ENCODE measurements around the gene SPIN1.

SPIN1 gene

GRCh38 chr9:88359974-88360373 lies 28.3 kb upstream of the SPIN1 start:
- no peak overlapping the region for H3K9ac ChIP-seq (ENCODE audit: low read depth, low read length)
- H3K4me2 ChIP-seq (ENCODE audit: insufficient read depth, low read length) = no peak overlapping the region
- H4K20me1 ChIP-seq (ENCODE audit: insufficient read depth, low read length) = no peaks in the 10 kb centered on the region
- no peaks in the 10 kb centered on the region for H3K9me3 ChIP-seq (ENCODE audit: insufficient read depth, low read length, severe bottlenecking)
- TF ChIP-seq CTCF (IDR thresholded peaks at IDR 0.05; ENCODE audit: borderline replicate concordance, extremely low read depth, low read length, poor library complexity, severe bottlenecking) = no peak
- TF ChIP-seq EZH2 (IDR thresholded peaks at IDR 0.05; ENCODE audit: borderline replicate concordance, low read depth, low read length, severe bottlenecking) = no peak
- H2AFZ ChIP-seq (ENCODE audit: low read depth, low read length) = no peak overlapping the region
- DNase-seq (no peak), ATAC-seq (ENCODE audit: insufficient read depth, low read depth) (no peak)
- H3K36me3 ChIP-seq (ENCODE audit: insufficient read depth, low read length) = no peaks in the 10 kb centered on the region
- H3K27ac ChIP-seq (ENCODE audit: low read length) = no peak overlapping the region
- no peaks in the 10 kb centered on the region for H3K27me3 ChIP-seq (ENCODE audit: insufficient read depth, low read length, poor library complexity)
- no peaks in the 10 kb centered on the region for H3K79me2 ChIP-seq (ENCODE audit: insufficient read depth, low read length)
- H3K4me1 ChIP-seq (ENCODE audit: insufficient read depth, low read length) = no peaks in the 10 kb centered on the region
- H3K4me3 ChIP-seq (ENCODE audit: low read depth in 1 of 2, low read length in 2 of 2) = no peak overlapping the region

DNA sequence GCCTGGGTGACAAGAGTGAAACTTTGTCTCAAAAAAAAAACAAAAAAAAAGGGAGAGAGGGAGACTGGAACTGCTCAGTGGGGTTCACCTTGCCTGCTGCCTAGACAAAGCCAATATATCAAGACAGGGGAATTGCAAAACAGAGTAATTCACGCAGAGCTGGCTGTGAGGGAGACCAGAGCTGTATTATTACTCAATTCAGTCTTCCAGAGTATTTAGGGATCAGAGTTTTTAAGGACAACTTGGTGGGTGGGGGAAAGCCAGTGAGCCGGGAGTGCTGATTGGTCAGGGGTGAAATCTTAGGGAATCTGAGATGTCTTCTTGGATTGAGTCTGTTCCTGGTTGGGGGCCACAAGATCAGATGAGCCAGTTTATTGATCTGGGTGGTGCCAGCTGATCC lies 25.6 kb upstream of the SPIN1 start:
- DNase-seq (no peak), ATAC-seq (ENCODE audit: insufficient read depth, low read depth) (no peak)

GRCh38 chr9:88363661-88364060 lies 24.6 kb upstream of the SPIN1 start:
- H2AFZ ChIP-seq (ENCODE audit: low read depth, low read length) = no peak overlapping the region
- no peak for DNase-seq
- TF ChIP-seq CTCF (IDR thresholded peaks at IDR 0.05; ENCODE audit: borderline replicate concordance, extremely low read depth, low read length, poor library complexity, severe bottlenecking) (no peak), EZH2 (IDR thresholded peaks at IDR 0.05; ENCODE audit: borderline replicate concordance, low read depth, low read length, severe bottlenecking) (no peak)
- no peak overlapping the region for H3K9ac ChIP-seq (ENCODE audit: low read depth, low read length)
- H3K27ac ChIP-seq (ENCODE audit: low read length) = no peak overlapping the region
- no peaks in the 10 kb centered on the region for H3K27me3 ChIP-seq (ENCODE audit: insufficient read depth, low read length, poor library complexity)
- no peaks in the 10 kb centered on the region for H3K36me3 ChIP-seq (ENCODE audit: insufficient read depth, low read length)
- H3K79me2 ChIP-seq (ENCODE audit: insufficient read depth, low read length) = no peaks in the 10 kb centered on the region
- no peak overlapping the region for H3K4me2 ChIP-seq (ENCODE audit: insufficient read depth, low read length)
- no peaks in the 10 kb centered on the region for H3K9me3 ChIP-seq (ENCODE audit: insufficient read depth, low read length, severe bottlenecking)
- no peak for ATAC-seq (ENCODE audit: insufficient read depth, low read depth)
- H3K4me3 ChIP-seq (ENCODE audit: low read depth in 1 of 2, low read length in 2 of 2) = no peak overlapping the region
- no peaks in the 10 kb centered on the region for H3K4me1 ChIP-seq (ENCODE audit: insufficient read depth, low read length)
- no peaks in the 10 kb centered on the region for H4K20me1 ChIP-seq (ENCODE audit: insufficient read depth, low read length)

More for the DNA sequence above, 25.6 kb upstream of the SPIN1 start:
- H3K9ac ChIP-seq (ENCODE audit: low read depth, low read length) = no peak overlapping the region
- H3K27me3 ChIP-seq (ENCODE audit: insufficient read depth, low read length, poor library complexity) = no peaks in the 10 kb centered on the region
- H3K4me1 ChIP-seq (ENCODE audit: insufficient read depth, low read length) = no peaks in the 10 kb centered on the region
- H2AFZ ChIP-seq (ENCODE audit: low read depth, low read length) = no peak overlapping the region
- no peaks in the 10 kb centered on the region for H3K36me3 ChIP-seq (ENCODE audit: insufficient read depth, low read length)
- H3K4me3 ChIP-seq (ENCODE audit: low read depth in 1 of 2, low read length in 2 of 2) = no peak overlapping the region
- no peak for TF ChIP-seq CTCF (IDR thresholded peaks at IDR 0.05; ENCODE audit: borderline replicate concordance, extremely low read depth, low read length, poor library complexity, severe bottlenecking)
- no peak for TF ChIP-seq EZH2 (IDR thresholded peaks at IDR 0.05; ENCODE audit: borderline replicate concordance, low read depth, low read length, severe bottlenecking)
- no peaks in the 10 kb centered on the region for H3K9me3 ChIP-seq (ENCODE audit: insufficient read depth, low read length, severe bottlenecking)
- H3K4me2 ChIP-seq (ENCODE audit: insufficient read depth, low read length) = no peak overlapping the region
- H3K27ac ChIP-seq (ENCODE audit: low read length) = no peak overlapping the region
- H3K79me2 ChIP-seq (ENCODE audit: insufficient read depth, low read length) = no peaks in the 10 kb centered on the region
- no peaks in the 10 kb centered on the region for H4K20me1 ChIP-seq (ENCODE audit: insufficient read depth, low read length)

GRCh38 chr9:88364706-88365105 lies 23.5 kb upstream of the SPIN1 start:
- no peak overlapping the region for H3K4me2 ChIP-seq (ENCODE audit: insufficient read depth, low read length)
- H3K27ac ChIP-seq (ENCODE audit: low read length) = no peak overlapping the region
- no peaks in the 10 kb centered on the region for H3K79me2 ChIP-seq (ENCODE audit: insufficient read depth, low read length)
- no peak overlapping the region for H3K9ac ChIP-seq (ENCODE audit: low read depth, low read length)
- H3K36me3 ChIP-seq (ENCODE audit: insufficient read depth, low read length) = no peaks in the 10 kb centered on the region
- H2AFZ ChIP-seq (ENCODE audit: low read depth, low read length) = no peak overlapping the region
- no peak overlapping the region for H3K4me3 ChIP-seq (ENCODE audit: low read depth in 1 of 2, low read length in 2 of 2)
- H3K4me1 ChIP-seq (ENCODE audit: insufficient read depth, low read length) = no peaks in the 10 kb centered on the region
- no peak for ATAC-seq (ENCODE audit: insufficient read depth, low read depth)
- no peaks in the 10 kb centered on the region for H3K27me3 ChIP-seq (ENCODE audit: insufficient read depth, low read length, poor library complexity)
- no peaks in the 10 kb centered on the region for H4K20me1 ChIP-seq (ENCODE audit: insufficient read depth, low read length)
- TF ChIP-seq EZH2 (IDR thresholded peaks at IDR 0.05; ENCODE audit: borderline replicate concordance, low read depth, low read length, severe bottlenecking) (no peak), CTCF (IDR thresholded peaks at IDR 0.05; ENCODE audit: borderline replicate concordance, extremely low read depth, low read length, poor library complexity, severe bottlenecking) (no peak)
- no peaks in the 10 kb centered on the region for H3K9me3 ChIP-seq (ENCODE audit: insufficient read depth, low read length, severe bottlenecking)
- DNase-seq = no peak
